Activated CD4-positive, alpha-beta T cell treated with anti-CD3 and anti-CD28 coated beads, Interleukin-2, amount 10 ng/mL, durations not matched to agents 24 days and 14 days (primary cell): ENCODE results near the gene CETN3. TPM values are rescaled to one million over a fixed set of nuclear protein-coding genes. Genes with fewer than 3 reads are reported as not detected.
"Not testable (repeated sequence)": the region's sequence is repeated elsewhere in the genome, so short reads cannot be mapped to it uniquely, and the experiment has no call there.

Source experiments
- DNase-seq: peaks from one replicate; pipeline ENCODE4 v3.0.0; 2022
- H3K27ac Mint-ChIP-seq: one replicate; pipeline ENCODE4 v1.8.0; 2022; ENCODE audit warnings: mild to moderate bottlenecking, mixed read lengths
- H3K27me3 Mint-ChIP-seq: one replicate; pipeline ENCODE4 v1.8.0; 2022; ENCODE audit warnings: mixed read lengths
- H3K36me3 Mint-ChIP-seq: one replicate; pipeline ENCODE4 v1.8.0; 2022; ENCODE audit warnings: low read depth, mild to moderate bottlenecking, mixed read lengths
- H3K4me1 Mint-ChIP-seq: one replicate; pipeline ENCODE4 v1.8.0; 2021; ENCODE audit warnings: mixed read lengths
- H3K4me3 Mint-ChIP-seq: one replicate; pipeline ENCODE4 v1.8.0; 2022; ENCODE audit warnings: mild to moderate bottlenecking, moderate library complexity, mixed read lengths
- H3K9me3 Mint-ChIP-seq: one replicate; pipeline ENCODE4 v1.8.0; 2021; ENCODE audit warnings: mixed read lengths
- intact Hi-C: fragments of 100-400 bp; cut with micrococcal nuclease; formaldehyde crosslinking; loops from one replicate; pipeline ENCODE4 v1.15.1; 2023
- total RNA-seq: library from RNA; stranded (reverse); gene quantifications from 2 replicates; pipeline ENCODE4 v1.2.3, GENCODE V29; 2022

Gene CETN3
- total RNA-seq, 1 donor from 2014 or later: 39.4 TPM

GRCh38 chr5:90367879-90368278 is 41.7 kb downstream of the CETN3 start:
- Mint-ChIP-seq H3K36me3 (no peaks in the 10 kb centered on the region), H3K27ac (no peak overlapping the region), H3K4me1 (no peaks in the 10 kb centered on the region), H3K4me3 (no peak overlapping the region), H3K27me3 (peaks cover 6% of the 10 kb centered on the region), H3K9me3 (no peaks in the 10 kb centered on the region)
- intact Hi-C loops: no loop called here
- DNase-seq: no peak

GRCh38 chr5:90366948-90367347 is 42.6 kb downstream of the CETN3 start:
- no peaks in the 10 kb centered on the region for H3K36me3 Mint-ChIP-seq
- H3K27ac Mint-ChIP-seq: no peak overlapping the region
- H3K4me1 Mint-ChIP-seq: no peaks in the 10 kb centered on the region
- no peak overlapping the region for H3K4me3 Mint-ChIP-seq
- DNase-seq: no peak
- H3K27me3 Mint-ChIP-seq: peaks cover 11% of the 10 kb centered on the region
- intact Hi-C loops: no loop called here
- no peaks in the 10 kb centered on the region for H3K9me3 Mint-ChIP-seq

DNA sequence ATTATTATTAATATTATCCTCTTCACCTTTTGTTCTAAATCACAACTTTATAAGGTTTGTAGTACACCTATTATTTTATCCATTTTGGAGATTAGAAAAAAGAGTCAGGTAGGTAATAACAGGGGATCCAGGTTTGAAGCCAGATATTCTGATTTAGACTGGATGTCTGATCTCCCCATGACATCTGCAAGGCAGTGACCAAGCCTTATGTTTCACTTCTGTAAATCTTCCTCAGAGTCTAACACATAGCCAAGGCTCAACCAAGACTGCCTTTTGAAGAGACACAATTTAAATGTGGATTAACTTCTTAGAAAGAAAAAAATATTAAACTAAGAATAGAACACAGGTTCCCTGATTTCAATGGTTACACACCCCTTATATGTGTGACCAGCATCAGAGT is 44.2 kb downstream of the CETN3 start:
- no peaks in the 10 kb centered on the region for H3K4me1 Mint-ChIP-seq

DNA sequence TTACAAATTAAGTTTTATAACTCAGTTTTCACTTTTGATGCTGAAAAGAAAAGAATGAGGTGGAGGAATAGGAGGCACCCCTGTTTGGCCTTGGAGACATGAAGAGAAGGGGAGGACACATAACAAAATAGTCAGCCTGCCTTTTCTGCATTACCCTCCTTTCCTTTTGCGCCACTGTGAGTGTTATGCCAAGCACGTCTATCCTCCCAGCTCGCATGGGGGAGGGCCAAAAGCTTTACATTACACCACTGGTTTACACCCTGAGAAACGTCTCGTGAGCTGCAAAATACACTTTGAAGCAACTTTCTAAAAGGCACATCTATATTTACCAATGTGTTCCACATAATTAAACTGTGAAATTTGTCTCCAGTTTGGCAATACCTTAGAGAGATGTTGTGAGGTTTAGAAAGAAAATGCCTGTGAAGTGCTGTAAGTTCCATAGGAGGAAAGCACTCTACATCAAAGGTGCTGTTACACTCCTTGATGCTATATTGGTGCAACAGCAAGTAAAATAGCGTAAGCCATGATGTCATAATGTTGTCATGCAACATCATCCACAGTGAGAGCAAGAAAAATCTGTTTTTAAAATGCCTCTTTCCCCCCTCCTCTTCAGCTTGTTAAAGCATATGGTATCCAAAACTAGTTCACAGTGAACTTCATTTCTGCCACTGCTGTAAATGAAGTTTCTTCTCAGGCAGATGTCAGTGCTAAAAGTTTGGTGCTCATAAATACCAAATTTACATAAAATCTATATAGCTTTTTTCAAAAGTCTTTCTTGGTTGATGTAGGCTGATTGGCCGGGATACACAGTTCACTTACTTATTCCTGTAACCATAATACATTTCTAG is 50.3 kb downstream of the CETN3 start:
- peaks cover 13% of the 10 kb centered on the region for H3K27me3 Mint-ChIP-seq
- no peak for DNase-seq
- H3K4me1 Mint-ChIP-seq: no peaks in the 10 kb centered on the region
- H3K27ac Mint-ChIP-seq: no peak overlapping the region
- intact Hi-C loops: no loop called here
- H3K9me3 Mint-ChIP-seq: no peaks in the 10 kb centered on the region
- no peaks in the 10 kb centered on the region for H3K36me3 Mint-ChIP-seq
- no peak overlapping the region for H3K4me3 Mint-ChIP-seq

More for the DNA sequence above, 44.2 kb downstream of the CETN3 start:
- intact Hi-C loops: no loop called here
- Mint-ChIP-seq H3K27me3 (peaks cover 11% of the 10 kb centered on the region), H3K27ac (no peak overlapping the region), H3K9me3 (no peaks in the 10 kb centered on the region), H3K36me3 (no peaks in the 10 kb centered on the region), H3K4me3 (no peak overlapping the region)
- no peak for DNase-seq

GRCh38 chr5:90356622-90357021 is 52.9 kb downstream of the CETN3 start:
- intact Hi-C loops: no loop called here
- no peaks in the 10 kb centered on the region for H3K36me3 Mint-ChIP-seq
- peaks cover 9% of the 10 kb centered on the region for H3K27me3 Mint-ChIP-seq
- DNase-seq: no peak
- H3K4me1 Mint-ChIP-seq: no peaks in the 10 kb centered on the region
- H3K4me3 Mint-ChIP-seq: no peak overlapping the region
- no peak overlapping the region for H3K27ac Mint-ChIP-seq
- no peaks in the 10 kb centered on the region for H3K9me3 Mint-ChIP-seq

GRCh38 chr5:90356176-90356575 is 53.4 kb downstream of the CETN3 start:
- no peak overlapping the region for H3K27ac Mint-ChIP-seq
- no peak overlapping the region for H3K4me3 Mint-ChIP-seq
- H3K4me1 Mint-ChIP-seq: no peaks in the 10 kb centered on the region
- intact Hi-C loops: no loop called here
- H3K27me3 Mint-ChIP-seq: peaks cover 9% of the 10 kb centered on the region
- no peak for DNase-seq
- H3K36me3 Mint-ChIP-seq: no peaks in the 10 kb centered on the region
- no peaks in the 10 kb centered on the region for H3K9me3 Mint-ChIP-seq

DNA sequence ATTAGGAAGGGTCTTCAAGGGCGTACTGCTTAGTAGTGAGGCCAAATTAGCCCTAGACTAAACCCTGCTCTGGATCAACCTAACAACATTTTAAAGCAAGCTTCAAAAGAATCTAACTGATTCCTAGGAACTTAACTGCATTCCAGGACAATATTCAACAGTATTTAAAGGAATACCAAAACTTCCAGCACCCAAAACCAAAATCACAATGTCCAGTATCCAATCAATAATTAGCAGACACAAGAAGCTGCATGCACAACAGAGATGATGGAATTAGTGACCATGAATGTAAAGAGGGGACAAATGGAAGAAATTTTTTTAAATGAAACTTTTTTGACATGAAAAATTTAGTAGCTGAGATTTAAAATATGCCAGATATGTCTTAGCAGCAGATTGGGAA is 53.9 kb downstream of the CETN3 start:
- Mint-ChIP-seq H3K27ac (no peak overlapping the region), H3K4me3 (no peak overlapping the region), H3K9me3 (no peaks in the 10 kb centered on the region), H3K4me1 (no peaks in the 10 kb centered on the region), H3K36me3 (no peaks in the 10 kb centered on the region), H3K27me3 (peaks cover 9% of the 10 kb centered on the region)
- DNase-seq: no peak
- intact Hi-C loops: no loop called here

DNA sequence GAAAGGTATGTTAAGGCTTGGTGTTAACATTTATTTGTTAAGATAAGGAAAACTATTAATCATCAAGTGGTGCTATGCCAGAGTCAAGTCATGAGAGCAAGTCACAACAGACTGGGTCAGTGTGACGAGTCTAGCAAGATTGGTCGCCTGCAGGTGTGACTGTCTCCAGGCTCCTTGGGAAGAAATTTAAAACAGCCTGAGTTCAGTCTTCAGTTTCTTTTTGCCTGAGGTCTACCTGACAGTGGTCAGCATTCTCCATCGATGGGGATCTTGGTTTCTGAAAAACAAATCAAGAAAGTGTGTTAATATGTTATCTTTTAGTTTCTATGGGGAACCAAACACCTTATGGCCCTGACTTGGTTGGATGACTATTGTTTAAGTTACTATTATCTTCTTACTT is 56.3 kb downstream of the CETN3 start:
- Mint-ChIP-seq H3K4me1 (no peaks in the 10 kb centered on the region), H3K27ac (no peak overlapping the region), H3K9me3 (no peaks in the 10 kb centered on the region), H3K4me3 (no peak overlapping the region), H3K36me3 (no peaks in the 10 kb centered on the region), H3K27me3 (peaks cover 7% of the 10 kb centered on the region)
- no peak for DNase-seq
- intact Hi-C loops: no loop called here

- no peak for DNase-seq
- no peak overlapping the region for H3K4me3 Mint-ChIP-seq
- H3K27me3 Mint-ChIP-seq: peaks cover 7% of the 10 kb centered on the region
- no peaks in the 10 kb centered on the region for H3K36me3 Mint-ChIP-seq
- intact Hi-C loops: no loop called here
- no peaks in the 10 kb centered on the region for H3K9me3 Mint-ChIP-seq
- no peaks in the 10 kb centered on the region for H3K4me1 Mint-ChIP-seq
- H3K27ac Mint-ChIP-seq: no peak overlapping the region
Observed at GRCh38 chr5:90351101-90351500, 58.5 kb downstream of the CETN3 start.

DNA sequence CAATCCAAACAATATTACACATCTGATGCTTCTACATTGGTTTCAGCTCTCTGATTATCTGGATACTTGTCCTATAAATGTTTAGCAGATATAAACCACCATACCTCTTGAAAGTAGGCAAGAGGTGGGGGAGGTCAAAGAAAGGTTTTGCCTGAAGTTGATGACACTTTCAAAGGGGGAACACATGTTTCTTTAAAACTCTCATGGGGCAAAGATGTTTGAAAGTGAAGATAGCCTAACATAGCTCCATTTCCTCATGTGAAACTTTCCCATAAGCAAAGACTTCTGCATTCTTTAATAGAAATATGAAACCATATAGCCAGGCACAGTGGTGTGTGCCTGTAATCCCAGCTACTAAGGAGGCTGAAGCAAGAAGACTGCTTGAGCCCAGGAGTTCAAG is 62.1 kb downstream of the CETN3 start:
- H3K4me1 Mint-ChIP-seq: no peaks in the 10 kb centered on the region

GRCh38 chr5:90345684-90346083 is 63.9 kb downstream of the CETN3 start:
- H3K36me3 Mint-ChIP-seq: no peaks in the 10 kb centered on the region
- H3K27ac Mint-ChIP-seq: no peak overlapping the region
- no peaks in the 10 kb centered on the region for H3K9me3 Mint-ChIP-seq
- DNase-seq: no peak
- peaks cover 9% of the 10 kb centered on the region for H3K27me3 Mint-ChIP-seq
- no peaks in the 10 kb centered on the region for H3K4me1 Mint-ChIP-seq
- intact Hi-C loops: no loop called here
- H3K4me3 Mint-ChIP-seq: no peak overlapping the region

More for the DNA sequence above, 62.1 kb downstream of the CETN3 start:
- H3K9me3 Mint-ChIP-seq: no peaks in the 10 kb centered on the region
- no peak overlapping the region for H3K27ac Mint-ChIP-seq
- intact Hi-C loops: no loop called here
- no peak for DNase-seq
- H3K36me3 Mint-ChIP-seq: no peaks in the 10 kb centered on the region
- peaks cover 9% of the 10 kb centered on the region for H3K27me3 Mint-ChIP-seq
- no peak overlapping the region for H3K4me3 Mint-ChIP-seq

- no peaks in the 10 kb centered on the region for H3K36me3 Mint-ChIP-seq
- intact Hi-C loops: no loop called here
- H3K4me3 Mint-ChIP-seq: no peak overlapping the region
- DNase-seq: no peak
- no peak overlapping the region for H3K27ac Mint-ChIP-seq
- H3K4me1 Mint-ChIP-seq: no peaks in the 10 kb centered on the region
- no peaks in the 10 kb centered on the region for H3K9me3 Mint-ChIP-seq
- H3K27me3 Mint-ChIP-seq: peaks cover 9% of the 10 kb centered on the region
Observed at GRCh38 chr5:90344689-90345088, 64.9 kb downstream of the CETN3 start.

DNA sequence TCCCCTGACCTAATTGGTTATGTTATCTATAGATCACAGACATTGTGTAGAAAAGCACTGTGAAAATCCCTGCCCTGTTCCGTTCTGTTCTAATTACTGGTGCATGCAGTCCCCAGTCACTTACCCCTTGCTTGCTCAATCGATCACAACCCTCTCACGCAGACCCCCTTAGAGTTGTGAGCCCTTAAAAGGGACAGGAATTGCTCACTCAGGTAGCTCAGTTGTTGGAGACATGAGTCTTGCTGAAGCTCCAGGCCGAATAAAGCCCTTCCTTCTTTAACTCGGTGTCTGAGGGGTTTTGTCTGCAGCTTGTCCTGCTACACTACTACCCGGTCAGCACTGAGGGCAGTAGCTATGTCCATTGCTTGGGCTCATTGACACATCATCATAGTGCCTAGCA is 65.8 kb downstream of the CETN3 start:
- H3K4me3 Mint-ChIP-seq, H3K27ac Mint-ChIP-seq, intact Hi-C loops, H3K27me3 Mint-ChIP-seq, H3K9me3 Mint-ChIP-seq, DNase-seq, H3K36me3 Mint-ChIP-seq, H3K4me1 Mint-ChIP-seq: not testable (repeated sequence)

DNA sequence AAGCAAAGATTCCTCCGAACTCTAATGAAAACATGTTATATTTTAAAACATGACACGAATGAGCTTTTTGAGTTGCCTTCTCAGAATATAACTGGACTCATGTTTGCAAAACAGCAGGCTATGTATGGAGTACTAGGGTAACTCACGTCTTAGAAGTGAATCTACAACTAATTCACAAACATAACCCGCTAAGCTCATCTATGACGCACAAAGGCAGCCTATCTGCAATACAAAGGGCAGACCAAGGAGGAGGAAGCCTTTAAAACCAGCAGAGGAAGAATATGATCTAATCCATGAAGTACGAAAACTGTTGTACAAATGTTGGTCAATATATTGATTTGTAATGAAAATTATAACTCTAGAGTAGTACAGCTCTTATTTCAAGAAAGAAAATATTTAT is 67.0 kb downstream of the CETN3 start:
- H3K36me3 Mint-ChIP-seq: no peaks in the 10 kb centered on the region
- no peaks in the 10 kb centered on the region for H3K9me3 Mint-ChIP-seq
- no peak overlapping the region for H3K4me3 Mint-ChIP-seq
- H3K4me1 Mint-ChIP-seq: peaks cover 2% of the 10 kb centered on the region
- intact Hi-C loops: no loop called here
- DNase-seq: no peak
- peaks cover 9% of the 10 kb centered on the region for H3K27me3 Mint-ChIP-seq
- no peak overlapping the region for H3K27ac Mint-ChIP-seq
